AG08396 (cell line): Measurements from ENCODE around the gene TTLL5.
"Not testable (repeated sequence)": the region's sequence is repeated elsewhere in the genome, so short reads cannot be mapped to it uniquely, and the experiment has no call there.

Source experiments
- DNase-seq: peaks from one replicate; pipeline ENCODE4 v3.0.0; 2012; ENCODE audit warnings: low spot score, mixed read lengths

The TTLL5 gene

GRCh38 chr14:75907756-75908359 is 246.8 kb downstream of the TTLL5 start:
- DNase-seq: no peak

DNA sequence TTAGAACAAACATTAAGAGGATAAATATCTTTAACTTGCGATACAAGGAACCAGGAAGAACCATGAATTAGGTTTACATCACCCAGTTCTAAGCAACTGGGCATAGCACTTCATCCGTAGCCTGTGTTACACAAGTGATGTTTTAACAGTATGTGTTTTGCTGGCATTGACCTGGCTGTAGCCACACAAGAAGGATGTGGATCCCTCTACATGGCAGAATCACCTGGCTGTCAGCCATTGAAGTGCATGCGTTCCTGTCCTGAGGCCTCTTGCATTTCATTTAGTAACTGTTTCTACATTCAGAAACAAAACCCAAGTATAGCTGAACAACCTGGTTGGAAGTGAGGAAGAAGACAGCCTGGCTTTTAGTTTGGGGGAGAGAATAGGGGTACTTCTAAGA is 248.6 kb downstream of the TTLL5 start:
- no peak for DNase-seq

GRCh38 chr14:75910048-75910447 is 249.0 kb downstream of the TTLL5 start:
- no peak for DNase-seq

DNA sequence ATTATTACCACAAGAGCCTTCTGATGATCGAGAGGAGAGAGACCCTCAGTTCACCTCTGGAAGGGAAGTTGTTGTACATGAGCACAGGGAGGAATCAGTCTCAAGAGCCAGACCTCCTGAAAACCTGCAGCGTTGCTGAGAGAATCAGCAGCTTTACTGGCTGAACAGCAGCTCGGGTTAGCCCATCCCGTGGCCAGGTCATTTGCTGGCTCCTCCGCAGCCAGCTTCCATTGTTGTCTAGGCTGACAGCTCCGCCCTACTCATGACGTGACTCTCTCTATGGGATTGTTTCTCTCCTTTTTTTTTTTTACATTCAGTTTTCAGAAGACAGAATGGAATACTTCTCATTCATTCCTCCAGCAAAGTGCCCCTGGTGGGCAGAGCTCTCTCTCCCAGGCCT is 250.8 kb downstream of the TTLL5 start:
- DNase-seq: no peak

GRCh38 chr14:75913183-75913582 is 252.1 kb downstream of the TTLL5 start:
- DNase-seq: no peak

DNA sequence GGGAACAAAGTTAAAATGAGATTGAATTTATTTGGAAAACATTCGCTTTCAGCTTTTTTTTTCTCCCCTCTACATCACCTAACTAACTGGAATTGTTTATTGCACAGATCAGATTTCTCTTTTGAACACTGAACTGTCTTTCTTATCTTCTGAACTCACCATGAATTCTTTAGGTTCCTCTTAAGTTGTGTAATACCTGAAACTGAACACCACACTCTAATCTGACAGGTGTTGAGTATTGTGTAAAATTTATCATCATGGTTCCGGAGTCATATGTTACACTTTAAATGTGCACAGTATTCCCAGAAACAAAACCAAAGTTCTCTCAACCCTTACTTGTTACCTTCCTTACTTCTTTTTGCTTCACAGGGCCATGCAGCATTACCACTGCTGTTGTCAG is 254.0 kb downstream of the TTLL5 start:
- no peak for DNase-seq

DNA sequence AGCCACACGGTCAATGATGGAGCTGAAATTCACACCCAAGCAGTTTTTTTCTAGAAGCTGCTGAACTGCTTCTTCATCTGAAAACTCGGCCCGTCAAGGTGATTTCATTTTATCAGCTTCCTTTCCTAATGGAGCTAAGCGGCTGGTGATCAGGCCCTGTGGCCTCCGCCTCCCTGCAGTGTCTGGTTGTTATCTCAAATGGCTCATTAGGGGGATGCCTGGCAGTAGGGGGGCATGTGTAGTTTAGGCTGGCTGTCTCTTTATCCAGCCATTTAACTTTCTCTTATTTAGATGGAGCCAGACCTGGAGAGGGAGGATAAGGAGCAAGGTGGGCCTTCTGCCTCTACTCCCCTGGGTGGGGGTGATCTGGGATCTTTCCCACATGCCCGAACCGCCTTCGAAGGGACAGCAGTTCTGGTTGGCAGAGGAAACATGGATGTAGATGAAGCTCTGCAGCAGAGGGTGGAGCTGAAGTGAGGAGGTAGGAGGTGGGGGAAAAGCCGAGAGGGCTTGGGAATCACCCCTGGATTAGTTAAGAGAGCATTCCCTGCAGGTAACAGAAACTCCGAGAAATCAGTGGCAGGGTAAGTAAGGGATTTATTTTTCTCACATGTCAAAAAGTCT is 256.4 kb downstream of the TTLL5 start:
- DNase-seq: no peak

DNA sequence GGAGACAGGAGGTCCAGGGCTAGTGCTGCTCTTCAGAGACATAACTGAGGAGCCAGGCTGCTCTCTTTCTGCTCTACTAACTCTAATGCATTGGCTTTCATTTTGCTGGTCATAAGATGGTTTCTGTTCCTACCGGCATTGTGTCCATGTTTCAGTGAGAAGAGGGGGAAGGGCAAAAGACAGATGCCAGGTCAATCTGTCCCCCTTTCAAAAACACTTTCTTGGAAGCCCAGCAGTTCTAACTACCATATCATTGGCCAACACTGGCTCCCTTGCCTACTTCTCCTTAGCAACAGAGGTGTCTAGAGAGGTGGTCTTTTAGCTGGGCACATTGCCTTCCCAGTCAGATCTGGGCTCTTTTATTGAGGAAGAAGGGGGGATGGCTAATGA is 256.9 kb downstream of the TTLL5 start:
- DNase-seq: no peak

GRCh38 chr14:75920421-75920820 is 259.4 kb downstream of the TTLL5 start:
- not testable (repeated sequence) for DNase-seq

GRCh38 chr14:75925141-75925840 is 264.2 kb downstream of the TTLL5 start:
- not testable (repeated sequence) for DNase-seq

GRCh38 chr14:75926431-75927115 is 265.5 kb downstream of the TTLL5 start:
- no peak for DNase-seq

DNA sequence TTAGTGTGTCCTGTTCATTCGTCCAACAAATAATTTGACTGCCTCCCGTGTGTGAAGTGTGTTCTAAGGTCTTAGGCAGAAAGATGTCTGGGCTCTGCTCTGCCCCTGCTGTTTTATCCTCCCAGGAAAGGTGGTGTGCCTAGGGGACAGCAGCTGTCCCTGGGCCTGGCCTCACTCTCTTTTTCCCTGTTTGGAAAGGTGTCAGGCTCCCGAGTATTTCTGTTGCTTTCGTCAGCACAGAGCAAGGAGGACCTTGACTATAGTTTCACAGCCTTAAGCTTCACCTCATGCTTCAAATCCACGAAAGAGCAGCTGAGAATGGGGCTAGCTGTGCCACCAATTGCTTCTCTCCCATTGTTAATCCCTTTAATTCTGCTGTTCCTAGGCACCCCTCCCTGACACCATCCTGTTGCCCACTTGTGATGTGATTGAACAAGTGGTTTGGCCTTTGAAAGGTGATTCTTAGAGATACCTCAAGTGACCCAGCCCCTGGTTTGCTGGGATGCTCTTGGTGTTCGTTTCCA is 266.6 kb downstream of the TTLL5 start:
- no peak for DNase-seq

- no peak for DNase-seq
These were observed 267.7 kb downstream of the TTLL5 start for GRCh38 chr14:75928690-75929181.

DNA sequence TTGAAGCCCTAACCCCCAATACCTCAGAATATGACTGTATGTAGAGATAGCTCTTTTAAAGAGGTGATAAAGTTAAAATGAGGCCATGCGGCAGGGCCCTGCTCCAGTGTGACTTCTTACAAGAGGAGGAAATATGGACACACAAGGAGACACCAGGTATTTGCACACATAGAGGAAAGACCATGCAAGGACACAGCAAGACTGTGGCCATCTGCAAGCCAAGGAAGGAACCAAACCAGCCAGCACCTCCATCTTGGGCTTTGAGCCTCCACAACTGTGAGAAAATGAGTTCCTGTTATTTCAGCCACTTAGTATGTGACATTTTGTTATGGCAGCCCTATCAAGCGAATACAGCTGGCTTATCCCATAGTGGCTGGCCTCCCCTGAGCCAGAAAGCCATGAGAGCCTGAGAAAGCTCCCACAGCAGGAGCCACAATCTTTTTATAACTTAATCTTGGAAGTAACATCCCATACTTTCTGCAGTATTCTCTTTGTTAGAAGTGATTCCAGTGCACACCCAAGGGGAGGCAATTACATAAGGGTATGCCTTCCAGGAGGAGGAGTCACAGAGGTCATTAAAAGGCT is 272.8 kb downstream of the TTLL5 start:
- no peak for DNase-seq

DNA sequence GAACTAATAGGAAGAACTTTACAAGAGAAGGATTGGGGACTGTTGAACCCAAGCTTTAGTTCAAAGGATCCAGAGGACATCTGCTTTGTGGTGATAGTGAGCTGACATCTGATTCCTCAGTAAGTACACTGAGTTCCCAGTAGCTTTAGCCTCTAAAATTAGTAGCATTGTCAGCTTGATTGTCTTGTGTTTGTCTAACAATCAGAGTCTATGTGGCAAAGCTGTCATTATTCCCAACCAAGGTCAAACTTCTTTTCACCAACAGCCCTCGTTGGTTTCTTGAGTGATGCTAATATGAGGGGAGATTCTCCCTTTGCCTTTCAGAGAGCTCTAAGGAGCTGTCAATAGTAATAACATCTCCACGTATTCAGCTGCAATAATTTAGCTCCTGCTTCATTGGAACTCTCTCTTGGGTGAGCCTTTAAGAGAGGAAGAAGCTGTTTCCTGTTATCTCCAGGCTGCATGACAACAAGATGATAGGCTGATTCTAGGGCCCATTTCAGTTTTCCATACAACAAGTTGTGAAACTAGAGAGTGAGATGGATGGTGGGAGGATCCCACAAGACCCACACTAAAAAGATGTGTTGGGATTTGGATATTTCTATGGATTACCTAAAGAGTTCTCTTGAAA is 274.1 kb downstream of the TTLL5 start:
- no peak for DNase-seq

GRCh38 chr14:75939200-75939599 is 278.2 kb downstream of the TTLL5 start:
- no peak for DNase-seq

DNA sequence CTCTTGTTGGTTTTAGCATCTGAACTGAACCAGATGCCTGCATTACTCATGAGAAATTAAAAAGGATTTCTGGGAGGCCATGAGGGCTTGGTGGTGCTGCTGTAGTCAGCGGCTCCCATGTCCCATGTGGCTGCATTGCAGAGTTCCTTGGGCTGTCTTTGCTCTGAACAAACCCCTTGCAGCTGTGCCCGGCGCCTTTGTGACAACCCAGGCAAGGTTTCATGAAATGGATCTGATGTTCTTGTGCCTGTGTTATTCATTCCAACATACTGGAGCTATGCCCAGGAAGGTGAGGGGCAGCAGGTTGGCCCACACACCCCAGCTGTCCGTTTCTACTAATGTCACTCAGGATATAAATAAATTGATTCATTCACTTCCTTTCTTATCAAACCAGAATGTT is 280.0 kb downstream of the TTLL5 start:
- no peak for DNase-seq

DNA sequence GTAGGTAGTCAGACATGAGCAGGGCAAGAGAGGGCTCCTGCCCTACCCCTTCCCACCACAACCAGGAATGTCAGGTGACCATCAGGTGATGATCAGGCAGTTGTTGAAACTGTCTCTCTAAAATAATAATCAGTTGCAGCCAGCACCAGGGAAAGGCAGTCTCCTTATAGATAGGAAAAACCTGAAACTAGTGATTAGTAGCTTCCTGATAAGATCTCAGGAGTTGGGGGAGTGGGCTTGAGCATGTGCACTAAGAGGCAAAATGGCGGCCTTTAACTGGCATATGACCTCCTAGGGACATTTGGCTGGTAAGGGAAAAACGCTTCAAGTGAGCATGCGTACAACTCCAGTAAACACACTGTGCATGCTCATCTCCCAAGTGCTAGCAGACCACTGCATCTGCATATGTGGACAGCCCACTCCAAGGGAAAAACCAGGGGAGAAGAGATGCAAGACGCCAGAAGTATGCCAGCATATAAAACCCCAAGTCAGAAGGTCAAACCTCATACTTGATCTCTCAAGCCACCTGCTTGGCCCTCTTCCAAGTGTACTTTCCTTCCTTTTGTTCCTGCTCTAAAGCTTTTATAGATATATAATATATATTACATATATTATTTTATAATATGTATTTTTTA is 283.7 kb downstream of the TTLL5 start:
- DNase-seq: no peak

- no peak for DNase-seq
These were observed 285.7 kb downstream of the TTLL5 start for GRCh38 chr14:75946785-75947184.

GRCh38 chr14:75952489-75952888 is 291.4 kb downstream of the TTLL5 start:
- DNase-seq: no peak

GRCh38 chr14:75959031-75959430 is 298.0 kb downstream of the TTLL5 start:
- DNase-seq: no peak
